Astrocyte (in vitro differentiated cells and primary cell): Measurements from ENCODE around the gene AMN. TPM values are rescaled to one million over a fixed set of nuclear protein-coding genes. Genes with fewer than 3 reads are reported as not detected.

Experiments used
- DNase-seq: peaks from one replicate; pipeline ENCODE4 v3.0.0-alpha.2; 2010; ENCODE audit warnings: low read depth
- FAIRE-seq: peaks from 2 replicates; lab custom pipeline; 2011; peaks lifted over from hg19 to GRCh38; lab: Jason Lieb, UNC
- H2AFZ ChIP-seq: 2 replicates; pipeline ENCODE4 v1.6.0; 2012; ENCODE audit warnings: low read depth, low read length, inconsistent platforms
- H3K27ac ChIP-seq: 2 replicates; pipeline ENCODE4 v1.5.1; 2011; ENCODE audit warnings: low read depth, low read length, inconsistent platforms
- H3K27me3 ChIP-seq: 2 replicates; pipeline ENCODE4 v1.6.0; 2011; ENCODE audit warnings: low read length, inconsistent platforms; ENCODE audit not compliant: insufficient read depth
- H3K36me3 ChIP-seq: 2 replicates; pipeline ENCODE4 v1.5.1; 2011; ENCODE audit warnings: low read length, inconsistent platforms; ENCODE audit not compliant: insufficient read depth
- H3K4me1 ChIP-seq: 2 replicates; pipeline ENCODE4 v1.5.1; 2011; ENCODE audit warnings: low read length, inconsistent platforms; ENCODE audit not compliant: insufficient read depth
- H3K4me2 ChIP-seq: 2 replicates; pipeline ENCODE4 v1.6.0; 2012; ENCODE audit warnings: low read length, inconsistent platforms
- H3K4me3 ChIP-seq: 2 replicates; pipeline ENCODE4 v1.5.1; 2011; ENCODE audit warnings: low read depth, mild to moderate bottlenecking, low read length, inconsistent platforms; ENCODE audit not compliant: insufficient read depth
- H3K79me2 ChIP-seq: 2 replicates; pipeline ENCODE4 v1.6.0; 2012; ENCODE audit warnings: mild to moderate bottlenecking, low read length, inconsistent platforms; ENCODE audit not compliant: insufficient read depth
- H3K9ac ChIP-seq: 2 replicates; pipeline ENCODE4 v1.6.0; 2012; ENCODE audit warnings: mild to moderate bottlenecking, low read length, inconsistent platforms
- H3K9me3 ChIP-seq: 2 replicates; pipeline ENCODE4 v1.5.1; 2012; ENCODE audit warnings: low read depth, mild to moderate bottlenecking, low read length, inconsistent platforms; ENCODE audit not compliant: insufficient read depth
- H4K20me1 ChIP-seq: 2 replicates; pipeline ENCODE4 v1.6.0; 2012; ENCODE audit warnings: low read length, inconsistent platforms; ENCODE audit not compliant: insufficient read depth
- H3K27ac Mint-ChIP-seq: one replicate; pipeline ENCODE4 v1.8.0; 2021; ENCODE audit warnings: mild to moderate bottlenecking, mixed read lengths; ENCODE audit not compliant: unreplicated experiment
- H3K27me3 Mint-ChIP-seq: one replicate; pipeline ENCODE4 v1.8.0; 2021; ENCODE audit warnings: low read depth, mixed read lengths; ENCODE audit not compliant: unreplicated experiment
- H3K36me3 Mint-ChIP-seq: one replicate; pipeline ENCODE4 v1.8.0; 2021; ENCODE audit warnings: low read depth, mixed read lengths; ENCODE audit not compliant: unreplicated experiment
- H3K4me1 Mint-ChIP-seq: one replicate; pipeline ENCODE4 v1.8.0; 2021; ENCODE audit warnings: low read depth, mixed read lengths; ENCODE audit not compliant: unreplicated experiment
- H3K4me3 Mint-ChIP-seq: one replicate; pipeline ENCODE4 v1.8.0; 2021; ENCODE audit warnings: mild to moderate bottlenecking, moderate library complexity, mixed read lengths; ENCODE audit not compliant: unreplicated experiment
- H3K9me3 Mint-ChIP-seq: one replicate; pipeline ENCODE4 v1.8.0; 2021; ENCODE audit warnings: mild to moderate bottlenecking, mixed read lengths; ENCODE audit not compliant: unreplicated experiment
- CTCF ChIP-seq: IDR thresholded peaks from 2 replicates; pipeline ENCODE4 v1.5.1; 2011; ENCODE audit warnings: low read depth, mild to moderate bottlenecking, inconsistent platforms, low read length, moderate library complexity; ENCODE audit not compliant: insufficient read depth
- EZH2 ChIP-seq: IDR thresholded peaks from 2 replicates; pipeline ENCODE4 v1.6.1; 2012; ENCODE audit warnings: mild to moderate bottlenecking, low read length, inconsistent platforms; ENCODE audit not compliant: insufficient read depth
- total RNA-seq: library from RNA; stranded (reverse); gene quantifications from 2 replicates; pipeline ENCODE4 v1.2.1, GENCODE V29; 2021

Gene AMN
- total RNA-seq, 1 donor from 2014 or later = 2.0 TPM

- no peaks in the 10 kb centered on the region for H3K36me3 ChIP-seq
- Mint-ChIP-seq H3K27me3 (peaks cover 22% of the 10 kb centered on the region), H3K4me1 (no peaks in the 10 kb centered on the region), H3K9me3 (no peaks in the 10 kb centered on the region), H3K4me3 (no peak overlapping the region), H3K27ac (no peak overlapping the region), H3K36me3 (no peaks in the 10 kb centered on the region)
- no peak overlapping the region for H3K27ac ChIP-seq
- no peaks in the 10 kb centered on the region for H3K79me2 ChIP-seq
- H3K4me2 ChIP-seq = peak overlapping the region; percentile 71
- DNase-seq (no peak), FAIRE-seq (no peak)
- H3K4me1 ChIP-seq = peaks cover 9% of the 10 kb centered on the region
- H2AFZ ChIP-seq = no peak overlapping the region
- peak overlapping the region; percentile 14 for H3K9ac ChIP-seq
- TF ChIP-seq CTCF = no peak
- TF ChIP-seq EZH2 = peak; percentile 98
- peaks cover 5% of the 10 kb centered on the region for H3K9me3 ChIP-seq
- H3K4me3 ChIP-seq = peak overlapping the region; percentile 23
- H3K27me3 ChIP-seq = peaks cover 44% of the 10 kb centered on the region
- H4K20me1 ChIP-seq = peaks cover 8% of the 10 kb centered on the region
These were observed 900 bp downstream of the AMN start for GRCh38 chr14:102923201-102923924.

GRCh38 chr14:102923925-102924486 lies 1.5 kb downstream of the AMN start:
- Mint-ChIP-seq H3K36me3 (no peaks in the 10 kb centered on the region), H3K27ac (no peak overlapping the region), H3K4me3 (no peak overlapping the region), H3K9me3 (no peaks in the 10 kb centered on the region), H3K4me1 (no peaks in the 10 kb centered on the region), H3K27me3 (peaks cover 22% of the 10 kb centered on the region)
- Histone ChIP-seq H3K36me3 (no peaks in the 10 kb centered on the region), H3K4me2 (no peak overlapping the region), H2AFZ (no peak overlapping the region), H3K4me1 (peaks cover 14% of the 10 kb centered on the region), H3K9me3 (peaks cover 5% of the 10 kb centered on the region), H3K79me2 (no peaks in the 10 kb centered on the region), H3K9ac (no peak overlapping the region), H3K4me3 (no peak overlapping the region), H4K20me1 (peaks cover 8% of the 10 kb centered on the region), H3K27me3 (peaks cover 48% of the 10 kb centered on the region), H3K27ac (no peak overlapping the region)
- no peak for DNase-seq
- no peak for FAIRE-seq
- TF ChIP-seq CTCF (no peak), EZH2 (no peak)
